Limb (tissue), 2 donors: Measurements from ENCODE around the gene MAPKAPK3.
"Not testable (repeated sequence)": the region's sequence is repeated elsewhere in the genome, so short reads cannot be mapped to it uniquely, and the experiment has no call there.

ENCODE experiments used
- DNase-seq, 2 donors: peaks; one replicate each; pipeline ENCODE4 v3.0.0-alpha.2; 2016; ENCODE audit errors: extremely low spot score in 2 of 2

The MAPKAPK3 gene

DNA sequence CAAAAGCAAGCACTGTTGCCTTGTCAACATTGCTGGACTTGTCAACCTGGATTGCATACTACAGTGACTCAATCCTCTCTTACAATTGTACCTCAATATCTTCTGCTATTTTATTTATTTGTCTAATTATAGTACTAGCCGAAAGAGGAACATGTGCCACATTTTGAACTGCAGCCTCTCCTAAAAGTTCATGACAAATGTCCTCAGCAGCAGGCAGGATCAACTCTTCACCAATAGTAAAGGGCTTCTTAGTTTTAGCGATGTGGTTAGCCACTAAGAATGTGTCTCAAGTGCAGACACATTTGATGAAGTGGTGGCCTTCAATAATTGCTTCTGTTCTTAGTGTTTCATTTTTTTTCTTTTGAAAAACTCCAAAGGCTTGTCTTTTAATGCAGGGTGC lies 71.0 kb downstream of the MAPKAPK3 start:
- DNase-seq, result no peak

GRCh38 chr3:50688602-50689001 lies 71.7 kb downstream of the MAPKAPK3 start:
- not testable (repeated sequence) for DNase-seq

GRCh38 chr3:50689558-50689957 lies 72.6 kb downstream of the MAPKAPK3 start:
- DNase-seq, result no peak

GRCh38 chr3:50695031-50695430 lies 78.1 kb downstream of the MAPKAPK3 start:
- no peak for DNase-seq

DNA sequence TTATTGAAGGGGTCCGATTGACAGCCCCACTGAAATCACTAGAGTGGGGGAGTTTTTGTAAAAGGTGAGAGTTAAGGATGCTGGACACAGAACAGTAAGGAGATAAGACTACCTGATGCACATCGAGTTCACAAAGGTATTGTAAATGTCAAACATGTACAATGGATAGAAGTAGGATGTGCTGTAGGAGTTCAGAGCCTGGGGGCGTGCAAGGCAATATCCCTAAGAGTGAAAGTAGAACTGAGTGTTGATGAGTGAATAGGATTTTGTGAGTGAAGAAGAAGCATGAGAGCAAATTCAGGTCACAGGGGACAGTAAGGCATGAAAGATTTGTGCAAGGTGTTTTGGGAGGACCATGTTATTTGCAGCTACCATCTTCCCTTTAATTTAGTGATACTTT lies 79.3 kb downstream of the MAPKAPK3 start:
- no peak for DNase-seq

DNA sequence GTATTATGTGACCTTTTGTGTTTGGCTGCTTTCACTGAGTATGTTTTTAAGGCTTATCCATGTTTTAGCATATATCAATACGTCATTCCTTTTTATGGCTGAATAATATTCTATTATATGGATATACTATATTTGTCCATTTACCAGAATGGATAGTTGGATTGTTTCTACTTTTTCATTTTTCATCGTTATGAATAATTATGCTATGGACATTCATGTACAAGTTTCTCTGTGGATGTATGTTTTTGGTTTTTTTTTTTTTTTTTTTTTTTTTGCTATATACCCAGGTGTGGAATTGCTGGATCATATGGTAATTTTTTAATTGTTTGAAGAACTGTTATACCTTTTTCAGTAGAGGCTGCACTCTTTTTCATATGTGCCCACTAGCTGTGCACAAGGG lies 81.3 kb downstream of the MAPKAPK3 start:
- DNase-seq, result no peak
